Muscle of back (tissue), 11 donors: ENCODE results near the gene FANCE. TPM values are rescaled to one million over a fixed set of nuclear protein-coding genes. Genes with fewer than 3 reads are reported as not detected.
A peak's percentile ranks its signal among the peaks of the same experiment; 100 is the strongest.

Source experiments
- DNase-seq, 3 donors: peaks; one replicate each; pipeline versions ENCODE4 v3.0.0 to v3.0.0-alpha.2; 2013
- polyA plus RNA-seq, 10 donors: library from polyadenylated mRNA; unstranded; fragments of 120-200 nt; gene quantifications; one replicate each; pipeline ENCODE4 v1.2.1, GENCODE V29; 2013; ENCODE audit not compliant: insufficient read length in 10 of 10

The FANCE gene
- polyA plus RNA-seq, 10 donors: 14.8 to 24.5 (median 17.6) TPM

- DNase-seq: no peak
Observed at GRCh38 chr6:35483062-35483461, 30.9 kb downstream of the FANCE start.

DNA sequence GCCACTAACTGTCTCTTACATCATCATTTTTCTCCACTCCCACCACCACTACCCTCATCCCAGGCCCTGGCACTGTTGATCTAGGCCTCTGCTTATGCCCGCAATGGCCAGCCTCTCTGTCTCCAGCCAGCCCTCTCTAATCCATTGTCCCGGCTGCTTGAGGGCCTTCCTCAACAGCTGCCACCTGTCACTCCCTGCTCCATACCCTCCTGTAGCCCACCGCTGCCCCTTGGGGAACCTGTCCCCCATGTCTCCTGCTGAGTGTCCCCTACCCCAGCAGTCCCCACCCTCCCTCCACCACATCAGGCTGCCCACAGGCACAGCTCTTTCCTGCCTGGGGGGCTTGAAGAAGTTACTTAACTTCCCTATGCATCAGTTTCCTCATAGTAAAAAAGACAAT, 31.4 kb downstream of the FANCE start:
- no peak for DNase-seq

GRCh38 chr6:35483893-35484645, 31.9 kb downstream of the FANCE start:
- DNase-seq: no peak

- DNase-seq: no peak
Observed at GRCh38 chr6:35484921-35485392, 32.8 kb downstream of the FANCE start.

DNA sequence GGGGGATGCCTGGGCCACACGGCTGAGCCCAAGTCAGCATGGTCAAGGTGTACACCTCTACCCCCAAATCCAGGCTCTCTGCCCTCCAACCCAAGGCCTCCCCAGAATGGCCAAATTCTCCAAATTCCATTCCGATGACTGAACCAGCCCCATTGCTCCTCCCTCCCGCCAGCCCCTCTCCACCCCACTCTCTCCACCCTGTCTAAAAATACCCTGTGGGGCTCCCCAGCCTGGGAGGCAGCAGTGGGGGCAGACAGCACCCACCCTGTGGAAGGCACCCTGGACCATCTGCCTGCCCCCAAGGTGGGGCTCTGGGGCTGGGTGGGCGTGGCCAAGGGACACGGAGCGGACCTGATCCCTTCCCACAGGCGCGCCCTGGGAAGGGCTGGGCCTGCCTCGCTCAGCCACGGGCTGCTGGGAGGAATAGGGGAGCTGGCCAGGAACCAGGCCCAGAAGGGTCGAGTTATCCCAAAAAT, 33.3 kb downstream of the FANCE start:
- peak in 2 of 3 donors; percentile 53 to 64 for DNase-seq

GRCh38 chr6:35486005-35486925, 34.1 kb downstream of the FANCE start:
- DNase-seq: peak in 1 of 3 donors; percentile 53

DNA sequence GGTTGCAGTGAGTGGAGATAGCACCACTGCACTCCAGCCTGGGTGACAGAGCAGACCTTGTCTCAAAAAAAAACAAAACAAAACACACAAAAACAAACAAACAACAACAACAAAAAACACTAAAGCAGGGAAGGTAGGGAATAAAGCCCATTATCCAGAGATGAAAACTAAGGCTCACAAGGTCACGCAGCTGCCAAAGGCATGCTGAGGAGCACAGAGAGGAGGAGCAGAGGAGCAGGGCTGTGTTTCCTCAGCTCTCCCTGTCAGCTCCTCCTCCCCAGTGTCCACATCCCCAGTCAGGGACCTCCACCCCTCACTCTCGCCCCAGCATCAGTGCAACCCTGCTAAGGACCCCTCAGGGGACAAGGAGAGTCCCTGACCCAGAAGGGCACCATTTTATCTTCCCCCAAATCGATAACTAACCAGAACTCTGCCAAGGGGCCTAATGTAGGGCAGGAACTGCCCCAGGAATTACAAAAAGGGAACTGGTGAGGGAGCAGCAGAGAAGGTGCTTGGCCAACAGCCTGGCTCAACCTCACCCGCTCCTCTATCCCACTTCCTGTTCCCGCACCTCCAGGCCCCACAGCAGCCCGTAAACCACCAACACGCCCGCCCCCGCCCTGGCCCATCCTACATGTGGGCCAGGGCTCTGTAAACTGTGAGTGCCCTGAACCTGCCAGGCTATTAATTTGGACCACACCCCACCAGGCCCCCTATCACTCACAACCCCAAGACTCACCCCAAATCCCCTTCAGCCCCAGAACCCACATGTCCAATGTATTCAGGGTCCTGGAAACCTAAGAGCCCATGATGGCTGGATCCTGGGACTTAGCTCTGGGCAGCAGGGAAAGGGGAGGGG, 35.7 kb downstream of the FANCE start:
- DNase-seq: no peak

DNA sequence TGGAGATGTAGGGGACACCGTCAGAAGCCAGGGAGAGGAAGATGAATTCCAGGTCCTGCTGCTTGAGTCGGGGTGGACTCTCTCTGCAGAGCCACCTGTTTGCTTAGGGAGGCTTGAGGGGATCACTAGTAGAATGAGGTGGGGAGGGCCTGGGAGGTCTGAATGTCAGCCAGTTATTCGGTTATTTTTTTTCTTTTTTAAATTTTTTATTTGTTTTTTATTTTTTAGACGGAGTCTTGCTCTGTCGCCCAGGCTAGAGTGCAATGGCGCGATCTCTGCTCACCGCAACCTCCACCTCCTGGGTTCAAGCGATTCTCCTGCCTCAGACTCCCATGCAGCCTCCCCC, 36.4 kb downstream of the FANCE start:
- DNase-seq: no peak

GRCh38 chr6:35489066-35489465, 36.9 kb downstream of the FANCE start:
- no peak for DNase-seq

DNA sequence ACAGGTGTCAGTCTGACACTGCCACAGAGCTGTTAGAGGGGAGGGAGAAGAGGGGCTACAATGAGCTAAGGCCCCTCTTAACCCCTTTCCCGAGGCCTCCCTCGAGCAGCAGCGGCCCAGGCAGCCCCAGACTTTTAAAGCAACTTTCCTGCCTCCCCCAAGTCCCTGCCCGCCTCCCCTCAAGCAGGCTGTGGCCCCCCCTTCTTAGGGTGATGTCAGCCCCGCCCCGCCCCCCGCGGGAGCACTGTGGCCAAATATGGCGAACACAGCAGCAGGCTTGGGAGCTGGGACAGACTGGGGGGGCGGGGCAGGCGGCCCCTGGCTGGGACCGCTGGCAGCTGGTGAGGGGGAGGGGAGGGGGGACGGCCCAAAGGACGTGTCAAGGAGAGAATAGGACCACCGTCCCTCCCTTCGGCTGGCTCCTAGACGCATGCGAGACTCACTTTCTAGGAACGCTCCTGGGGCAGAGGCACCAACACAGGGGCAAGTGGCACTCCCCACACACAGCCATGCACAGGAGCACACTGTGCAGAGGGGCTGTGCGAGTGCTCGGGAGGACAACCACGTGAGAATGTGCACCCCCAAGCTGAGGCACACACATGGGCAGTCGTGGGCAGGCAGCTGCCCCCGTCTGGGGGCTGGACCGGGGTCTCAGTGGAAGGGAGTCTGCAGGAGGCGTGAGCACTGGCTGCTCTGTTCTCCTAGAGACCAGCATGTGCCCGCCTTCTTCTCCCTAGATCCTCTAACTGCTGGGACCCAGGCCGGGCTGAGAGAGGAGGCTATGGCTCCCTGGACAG, 38.1 kb downstream of the FANCE start:
- DNase-seq: peak; percentile 79 to 93 (median 91)

GRCh38 chr6:35490821-35491557, 38.9 kb downstream of the FANCE start:
- no peak for DNase-seq

DNA sequence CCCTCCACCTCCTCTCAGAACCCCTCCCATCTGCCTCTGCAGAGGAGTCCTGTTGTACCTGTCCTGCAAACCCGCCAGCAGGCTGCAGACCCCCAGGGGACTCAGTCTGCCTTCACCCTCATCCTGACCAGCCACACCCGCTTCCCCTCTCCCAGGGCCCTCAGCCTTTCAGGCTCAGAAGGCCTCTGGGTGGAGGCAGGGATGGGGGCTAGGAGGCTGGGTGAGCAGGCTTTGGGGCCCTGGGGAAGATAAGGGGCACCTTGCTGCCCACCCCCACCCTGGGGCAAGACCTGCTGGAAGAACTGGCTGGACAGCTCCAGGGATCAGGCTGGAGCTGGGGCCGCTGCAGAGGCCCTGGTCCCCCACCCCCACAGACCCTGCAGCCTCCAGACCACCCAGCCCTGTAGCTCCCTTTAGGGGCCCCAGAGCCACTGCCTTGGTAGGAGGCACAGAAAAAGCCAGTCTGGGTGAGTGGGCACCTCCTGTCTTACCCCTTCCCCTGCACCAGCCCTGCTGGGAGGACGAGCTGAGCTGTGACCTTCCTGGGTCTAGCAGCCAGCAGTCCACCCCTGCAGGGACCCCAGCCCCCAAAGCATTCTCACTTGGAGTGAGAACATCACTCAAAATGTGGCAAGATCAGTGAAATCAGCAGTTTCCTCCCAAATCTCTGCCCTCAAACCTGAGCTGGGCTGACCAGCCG, 39.6 kb downstream of the FANCE start:
- no peak for DNase-seq

DNA sequence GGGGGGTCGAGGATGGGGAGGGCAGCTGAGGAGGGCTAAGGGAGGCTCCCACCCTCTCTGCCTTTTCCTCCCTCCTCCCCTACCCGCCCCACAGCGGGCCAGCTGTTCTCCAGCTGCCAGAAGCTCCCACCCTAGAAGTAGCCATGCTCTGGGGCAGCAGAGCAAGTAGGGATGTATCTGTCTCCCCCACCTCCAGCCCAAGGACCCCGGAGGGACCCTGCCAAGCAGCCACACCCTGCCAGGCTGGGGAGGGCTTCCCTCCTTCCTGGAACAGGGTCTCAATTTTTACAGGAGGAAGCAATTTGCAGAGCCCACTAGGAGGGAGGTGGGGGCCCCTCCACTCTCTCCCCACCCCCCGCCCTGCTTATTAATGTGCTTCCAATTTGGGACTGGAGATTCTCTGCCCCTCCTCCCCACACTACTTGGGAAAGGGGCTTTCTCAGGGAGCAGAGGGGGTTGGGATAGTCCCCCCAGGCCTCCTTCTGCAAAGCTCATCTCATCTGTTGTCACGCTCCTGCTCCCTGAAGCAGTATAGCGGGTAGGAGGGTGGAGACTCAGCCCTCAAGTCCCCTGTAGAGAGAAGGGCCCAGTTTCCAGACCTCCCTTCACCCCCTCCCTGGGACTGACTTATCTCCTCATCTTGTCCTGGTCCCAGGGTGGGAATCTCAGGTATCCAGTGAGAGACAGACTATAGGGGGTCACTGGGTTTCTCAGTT, 40.3 kb downstream of the FANCE start:
- peak in 1 of 3 donors; percentile 80 for DNase-seq

GRCh38 chr6:35492974-35493284, 40.8 kb downstream of the FANCE start:
- DNase-seq: no peak

DNA sequence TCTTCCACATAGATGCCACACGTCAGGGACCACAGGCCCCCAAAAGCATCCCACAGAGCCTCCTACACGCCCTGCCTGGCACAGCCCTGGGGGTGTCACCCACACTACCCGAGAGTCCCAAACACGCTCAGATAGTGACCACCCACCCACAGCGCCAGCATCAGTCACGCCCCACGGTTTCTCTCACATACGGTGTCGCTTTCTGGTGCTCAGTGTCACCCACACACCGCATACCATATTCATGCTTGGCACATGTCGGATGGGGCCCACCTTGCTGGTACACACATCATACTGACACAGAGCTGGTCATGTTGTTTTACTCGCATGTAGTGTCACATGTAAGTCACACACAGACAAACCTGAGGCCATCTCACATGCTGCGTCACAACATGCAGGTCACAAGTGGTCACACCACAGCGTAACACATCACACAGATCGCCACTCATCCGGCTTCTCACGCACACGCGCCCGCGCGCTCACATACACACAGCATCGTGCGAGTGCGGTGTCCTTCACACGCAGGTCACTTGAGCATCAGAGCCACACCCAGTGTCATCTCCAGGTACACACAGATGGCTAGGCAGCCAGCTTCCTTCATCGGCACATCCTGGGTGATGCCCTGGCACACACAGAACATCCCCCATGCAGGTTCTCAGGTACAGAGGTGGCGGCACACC, 41.3 kb downstream of the FANCE start:
- no peak for DNase-seq

GRCh38 chr6:35494161-35494563, 42.0 kb downstream of the FANCE start:
- DNase-seq: no peak

DNA sequence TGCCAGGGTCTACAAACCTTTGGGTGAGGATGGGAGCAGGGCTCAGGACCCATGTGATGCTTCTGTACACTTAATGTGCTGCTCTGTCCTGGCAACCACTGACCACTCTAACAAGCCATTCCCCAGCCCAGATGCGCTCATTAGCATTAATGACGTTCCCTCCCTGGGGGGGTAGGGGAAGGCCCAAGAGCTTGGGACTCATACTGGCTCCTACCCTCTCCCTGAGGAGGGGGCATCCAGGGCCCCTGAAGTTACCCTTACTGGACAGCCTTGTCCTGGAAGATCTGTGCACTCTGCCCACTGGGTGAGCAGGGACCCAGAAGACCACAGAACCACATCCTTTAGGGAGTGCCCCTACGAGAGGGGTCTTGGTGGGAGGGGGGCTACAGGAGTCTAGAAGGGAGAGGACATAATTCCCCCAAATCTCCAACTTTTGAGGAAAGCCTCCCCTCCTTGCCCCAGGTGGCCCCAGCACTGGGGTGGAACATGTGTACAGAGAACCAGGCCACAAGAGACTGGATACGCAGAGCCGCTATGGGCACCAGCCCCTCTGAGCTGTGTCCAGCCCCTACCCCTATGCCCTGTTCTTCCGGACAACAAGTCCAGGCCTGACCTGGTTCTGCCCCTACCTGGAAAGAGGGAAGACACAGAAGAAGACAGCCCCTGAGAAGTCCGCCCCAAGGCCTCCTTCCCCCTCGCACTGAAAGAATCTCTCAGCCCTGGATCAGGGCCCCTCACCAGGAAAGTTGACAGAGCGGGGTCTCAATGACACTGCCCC, 43.3 kb downstream of the FANCE start:
- DNase-seq: no peak
